HepG2 (cell line): ENCODE data around the gene SF3B6. TPM values are rescaled to one million over a fixed set of nuclear protein-coding genes. Genes with fewer than 3 reads are reported as not detected.

Experiments used
- AGO1 ChIP-seq: fragments of 200-400 bp; formaldehyde crosslinking; IDR thresholded peaks from 2 replicates; pipeline ENCODE4 v1.6.1; 2017; ENCODE audit warnings: mild to moderate bottlenecking, low read depth, low read length, moderate library complexity; ENCODE audit not compliant: poor library complexity, severe bottlenecking
- BORCS8-MEF2B ChIP-seq: sonication (generic); formaldehyde crosslinking; IDR thresholded peaks from 2 replicates; pipeline ENCODE4 v1.8.0; 2022; ENCODE audit warnings: mild to moderate bottlenecking, missing genetic modification reagents
- DMAP1 ChIP-seq: IDR thresholded peaks from 2 replicates; pipeline ENCODE4 v1.6.1; 2016
- ELF3 ChIP-seq: IDR thresholded peaks from 2 replicates; pipeline ENCODE4 v1.6.1; 2016; ENCODE audit warnings: missing genetic modification reagents, missing compliant biosample characterization
- HNRNPH1 ChIP-seq: fragments of 200-400 bp; formaldehyde crosslinking; optimal IDR thresholded peaks from 2 replicates; pipeline ENCODE3; 2017; ENCODE audit warnings: mild to moderate bottlenecking, low read depth, low read length
- KLF6 ChIP-seq: IDR thresholded peaks from 2 replicates; pipeline ENCODE4 v1.8.0; 2016; ENCODE audit warnings: missing biosample characterization, missing genetic modification reagents
- KLF9 ChIP-seq: IDR thresholded peaks from 2 replicates; pipeline ENCODE4 v1.6.1; 2016; ENCODE audit warnings: low read depth
- RARG ChIP-seq: sonication (generic); formaldehyde crosslinking; IDR thresholded peaks from 2 replicates; pipeline ENCODE4 v1.4.0; 2020; ENCODE audit warnings: low read depth, mild to moderate bottlenecking, missing genetic modification reagents
- SIN3A ChIP-seq: IDR thresholded peaks from 2 replicates; pipeline ENCODE4 v1.6.1; 2011; ENCODE audit warnings: low read depth, mild to moderate bottlenecking, control low read depth, low read length, borderline replicate concordance
- SRF ChIP-seq: IDR thresholded peaks from 2 replicates; pipeline ENCODE4 v1.6.1; 2011; ENCODE audit warnings: mild to moderate bottlenecking, low read depth, low read length, moderate library complexity
- TAF1 ChIP-seq: sonication (generic); formaldehyde crosslinking; IDR thresholded peaks from 2 replicates; pipeline ENCODE4 v1.4.0; 2020; ENCODE audit warnings: missing genetic modification reagents
- TGIF2 ChIP-seq: IDR thresholded peaks from 2 replicates; pipeline ENCODE4 v1.6.1; 2016; ENCODE audit warnings: control low read depth, missing compliant biosample characterization
- TP53 ChIP-seq: sonication (generic); formaldehyde crosslinking; conservative IDR thresholded peaks from 2 replicates; pipeline ENCODE4 v1.4.0; 2020; ENCODE audit warnings: missing genetic modification reagents
- ZBTB38 ChIP-seq: sonication (generic); formaldehyde crosslinking; IDR thresholded peaks from 2 replicates; pipeline ENCODE4 v1.5.1; 2020; ENCODE audit warnings: mild to moderate bottlenecking, missing genetic modification reagents
- ZFP1 ChIP-seq: IDR thresholded peaks from 2 replicates; pipeline ENCODE4 v1.6.1; 2016
- ZFP36L1 ChIP-seq: sonication (generic); formaldehyde crosslinking; IDR thresholded peaks from 2 replicates; pipeline ENCODE4 v1.8.0; 2022; ENCODE audit warnings: mild to moderate bottlenecking, missing genetic modification reagents, moderate library complexity
- ZFP82 ChIP-seq: sonication (generic); formaldehyde crosslinking; IDR thresholded peaks from 2 replicates; pipeline ENCODE4 v1.5.1; 2020; ENCODE audit warnings: mild to moderate bottlenecking, missing genetic modification reagents, borderline replicate concordance
- ZNF17 ChIP-seq: sonication (generic); formaldehyde crosslinking; IDR thresholded peaks from 2 replicates; pipeline ENCODE4 v1.5.0; 2020; ENCODE audit warnings: mild to moderate bottlenecking, missing genetic modification reagents
- ZNF276 ChIP-seq: sonication (generic); formaldehyde crosslinking; IDR thresholded peaks from 2 replicates; pipeline ENCODE4 v1.4.0; 2020; ENCODE audit warnings: mild to moderate bottlenecking, low read depth, missing genetic modification reagents
- ZNF564 ChIP-seq: sonication (generic); formaldehyde crosslinking; IDR thresholded peaks from 2 replicates; pipeline ENCODE4 v1.8.1; 2023; ENCODE audit warnings: mild to moderate bottlenecking, missing genetic modification reagents
- ZNF816 ChIP-seq: sonication (generic); formaldehyde crosslinking; IDR thresholded peaks from 2 replicates; pipeline ENCODE4 v1.8.0; 2022; ENCODE audit warnings: missing genetic modification reagents, mild to moderate bottlenecking, borderline replicate concordance
- ZNF891 ChIP-seq: sonication (generic); formaldehyde crosslinking; IDR thresholded peaks from 2 replicates; pipeline ENCODE4 v1.5.0; 2020; ENCODE audit warnings: mild to moderate bottlenecking, missing genetic modification reagents
- ZSCAN20 ChIP-seq: sonication (generic); formaldehyde crosslinking; IDR thresholded peaks from 2 replicates; pipeline ENCODE4 v1.4.0; 2020; ENCODE audit warnings: missing genetic modification reagents, mild to moderate bottlenecking, borderline replicate concordance
- polyA plus RNA-seq, 8 experiments: library from polyadenylated mRNA; depleted of rRNA in 3 of 8; stranded (reverse) in 7 of 8; unstranded in 1 of 8; fragments of >200 nt; fragmentation: Illumina TruSeq in 4 of 8; extraction: Trizol in 4 of 8; gene quantifications; 2 replicates each; pipeline versions ENCODE4 v1.2.1 to v1.2.3, GENCODE V29; 2011 to 2016; ENCODE audit warnings: low read depth in 4 of 8, missing spikeins in 1 of 8, mixed read lengths in 1 of 8; ENCODE audit not compliant: insufficient read depth in 1 of 8
- total RNA-seq, 5 experiments: library from RNA; depleted of rRNA; stranded (reverse); fragments of >200 nt; fragmentation: Illumina TruSeq; extraction: Trizol; gene quantifications; 2 replicates each; pipeline ENCODE4 v1.2.3, GENCODE V29; 2016; ENCODE audit warnings: low read depth in 1 of 5
- TF ChIP-seq, protein P1 (sequence below): sonication (generic); formaldehyde crosslinking; IDR thresholded peaks from 2 replicates; pipeline ENCODE4 v1.9.0; 2021; ENCODE audit warnings: missing genetic modification reagents, borderline replicate concordance
- TF ChIP-seq, protein P2 (sequence below): sonication (generic); formaldehyde crosslinking; IDR thresholded peaks from 2 replicates; pipeline ENCODE4 v1.9.0; 2021; ENCODE audit warnings: missing genetic modification reagents, mild to moderate bottlenecking, borderline replicate concordance
- TF ChIP-seq, protein P3 (sequence below): IDR thresholded peaks from 2 replicates; pipeline ENCODE4 v1.6.1; 2016; ENCODE audit warnings: missing compliant biosample characterization, missing genetic modification reagents, borderline replicate concordance
- TF ChIP-seq, protein P4 (sequence below): sonication (generic); formaldehyde crosslinking; IDR thresholded peaks from 2 replicates; pipeline ENCODE4 v1.4.0; 2020; ENCODE audit warnings: mild to moderate bottlenecking, missing genetic modification reagents

Gene SF3B6
- total and polyA plus RNA-seq, 2 of the 13 experiments (the other 11 are each of a cell fraction or from before 2014, with no cell fraction given) = 177 to 182 TPM

GRCh38 chr2:24049485-24050021, 26.6 kb downstream of the SF3B6 start, which contains the start of gene FKBP1B (continued):
- TF ChIP-seq RARG (CRISPR knock-in tag) = no peak
- no peak for TF ChIP-seq ZBTB38 (CRISPR knock-in tag)
- TF ChIP-seq ZFP1 (CRISPR knock-in tag) = no peak; the same call in 1 of the 2 replicates
- peak; percentile 78 for TF ChIP-seq TAF1 (CRISPR knock-in tag)
- TF ChIP-seq ZFP36L1 = no peak
- TF ChIP-seq ELF3 (CRISPR knock-in tag) = 0 out of 2 replicates have a peak, but pooled peaks have one; percentile 44
- no peak for TF ChIP-seq TP53 (CRISPR knock-in tag)
- TF ChIP-seq, protein P1, sequence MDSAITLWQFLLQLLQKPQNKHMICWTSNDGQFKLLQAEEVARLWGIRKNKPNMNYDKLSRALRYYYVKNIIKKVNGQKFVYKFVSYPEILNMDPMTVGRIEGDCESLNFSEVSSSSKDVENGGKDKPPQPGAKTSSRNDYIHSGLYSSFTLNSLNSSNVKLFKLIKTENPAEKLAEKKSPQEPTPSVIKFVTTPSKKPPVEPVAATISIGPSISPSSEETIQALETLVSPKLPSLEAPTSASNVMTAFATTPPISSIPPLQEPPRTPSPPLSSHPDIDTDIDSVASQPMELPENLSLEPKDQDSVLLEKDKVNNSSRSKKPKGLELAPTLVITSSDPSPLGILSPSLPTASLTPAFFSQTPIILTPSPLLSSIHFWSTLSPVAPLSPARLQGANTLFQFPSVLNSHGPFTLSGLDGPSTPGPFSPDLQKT (CRISPR knock-in tag) = no peak
- TF ChIP-seq, protein P2, sequence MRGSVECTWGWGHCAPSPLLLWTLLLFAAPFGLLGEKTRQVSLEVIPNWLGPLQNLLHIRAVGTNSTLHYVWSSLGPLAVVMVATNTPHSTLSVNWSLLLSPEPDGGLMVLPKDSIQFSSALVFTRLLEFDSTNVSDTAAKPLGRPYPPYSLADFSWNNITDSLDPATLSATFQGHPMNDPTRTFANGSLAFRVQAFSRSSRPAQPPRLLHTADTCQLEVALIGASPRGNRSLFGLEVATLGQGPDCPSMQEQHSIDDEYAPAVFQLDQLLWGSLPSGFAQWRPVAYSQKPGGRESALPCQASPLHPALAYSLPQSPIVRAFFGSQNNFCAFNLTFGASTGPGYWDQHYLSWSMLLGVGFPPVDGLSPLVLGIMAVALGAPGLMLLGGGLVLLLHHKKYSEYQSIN (CRISPR knock-in tag) = no peak
- no peak for TF ChIP-seq KLF9 (CRISPR knock-in tag)
- TF ChIP-seq ZNF564 (CRISPR knock-in tag) = 0 out of 2 replicates have a peak, but pooled peaks have one; percentile 35
- TF ChIP-seq ZNF276 (CRISPR knock-in tag) = no peak; the same call in 1 of the 2 replicates
- no peak for TF ChIP-seq HNRNPH1
- TF ChIP-seq DMAP1 (CRISPR knock-in tag) = 0 out of 2 replicates have a peak, but pooled peaks have one; percentile 2
- peak; percentile 68; the same call in 1 of the 2 replicates for TF ChIP-seq SIN3A
- TF ChIP-seq ZSCAN20 (CRISPR knock-in tag) = no peak
- TF ChIP-seq, protein P3, sequence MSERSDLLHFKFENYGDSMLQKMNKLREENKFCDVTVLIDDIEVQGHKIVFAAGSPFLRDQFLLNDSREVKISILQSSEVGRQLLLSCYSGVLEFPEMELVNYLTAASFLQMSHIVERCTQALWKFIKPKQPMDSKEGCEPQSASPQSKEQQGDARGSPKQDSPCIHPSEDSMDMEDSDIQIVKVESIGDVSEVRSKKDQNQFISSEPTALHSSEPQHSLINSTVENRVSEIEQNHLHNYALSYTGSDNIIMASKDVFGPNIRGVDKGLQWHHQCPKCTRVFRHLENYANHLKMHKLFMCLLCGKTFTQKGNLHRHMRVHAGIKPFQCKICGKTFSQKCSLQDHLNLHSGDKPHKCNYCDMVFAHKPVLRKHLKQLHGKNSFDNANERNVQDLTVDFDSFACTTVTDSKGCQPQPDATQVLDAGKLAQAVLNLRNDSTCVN (CRISPR knock-in tag) = 0 out of 2 replicates have a peak, but pooled peaks have one; percentile 9
- TF ChIP-seq SRF = no peak
- TF ChIP-seq TGIF2 (CRISPR knock-in tag) = peak; percentile 45; the same call in 1 of the 2 replicates
- 0 out of 2 replicates have a peak, but pooled peaks have one; percentile 35 for TF ChIP-seq BORCS8-MEF2B (CRISPR knock-in tag)
- no peak for TF ChIP-seq ZNF891 (CRISPR knock-in tag)
- TF ChIP-seq ZNF17 = no peak
- TF ChIP-seq AGO1 = no peak
- TF ChIP-seq ZFP82 (CRISPR knock-in tag) = peak; percentile 54; the same call in 1 of the 2 replicates
- TF ChIP-seq, protein P4, sequence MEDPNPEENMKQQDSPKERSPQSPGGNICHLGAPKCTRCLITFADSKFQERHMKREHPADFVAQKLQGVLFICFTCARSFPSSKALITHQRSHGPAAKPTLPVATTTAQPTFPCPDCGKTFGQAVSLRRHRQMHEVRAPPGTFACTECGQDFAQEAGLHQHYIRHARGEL (CRISPR knock-in tag) = no peak
- peak; percentile 31; the same call in 1 of the 2 replicates for TF ChIP-seq ZNF816 (CRISPR knock-in tag)
- no peak; the same call in 1 of the 2 replicates for TF ChIP-seq KLF6
